Neuronal stem cell (in vitro differentiated cells): ENCODE results near the gene RNLS.

Experiments
- DNase-seq: peaks from one replicate; pipeline ENCODE4 v3.0.0-alpha.2; 2013; ENCODE audit warnings: low spot score
- H2AFZ ChIP-seq: one replicate; pipeline ENCODE4 v1.6.1; 2013; ENCODE audit warnings: mild to moderate bottlenecking, low read length, inconsistent platforms
- H2AK5ac ChIP-seq: 2 replicates; pipeline ENCODE4 v1.6.1; 2013; ENCODE audit warnings: low read depth, mild to moderate bottlenecking, inconsistent platforms, low read length, moderate library complexity, mixed read lengths
- H2BK120ac ChIP-seq: 2 replicates; pipeline ENCODE4 v1.6.1; 2013; ENCODE audit warnings: low read depth, mild to moderate bottlenecking, inconsistent platforms, low read length, moderate library complexity, mixed read lengths
- H2BK12ac ChIP-seq: one replicate; pipeline ENCODE4 v1.6.1; 2013; ENCODE audit warnings: low read length, inconsistent platforms
- H2BK15ac ChIP-seq: 2 replicates; pipeline ENCODE4 v1.6.1; 2013; ENCODE audit warnings: mild to moderate bottlenecking, low read length, inconsistent platforms, mixed read lengths
- H2BK5ac ChIP-seq: one replicate; pipeline ENCODE4 v1.6.1; 2013; ENCODE audit warnings: inconsistent platforms, mild to moderate bottlenecking, low read length, moderate library complexity
- H3K14ac ChIP-seq: one replicate; pipeline ENCODE4 v1.6.1; 2013; ENCODE audit warnings: low read length, inconsistent platforms
- H3K18ac ChIP-seq: 2 replicates; pipeline ENCODE4 v1.6.1; 2013; ENCODE audit warnings: low read length, inconsistent platforms
- H3K23ac ChIP-seq: 2 replicates; pipeline ENCODE4 v1.6.1; 2013; ENCODE audit warnings: low read depth, mild to moderate bottlenecking, mixed read lengths, low read length, inconsistent platforms; ENCODE audit not compliant: poor library complexity
- H3K27ac ChIP-seq: replicated peaks from 3 replicates; pipeline ENCODE4 v1.5.1; 2013; ENCODE audit warnings: low read length, inconsistent platforms
- H3K27me3 ChIP-seq, 3 experiments: 2 replicates each; pipeline ENCODE4 v1.6.1; 2013; ENCODE audit warnings: low read length in 3 of 3, mild to moderate bottlenecking in 2 of 3, inconsistent platforms in 1 of 3, low read depth in 1 of 3, mixed read lengths in 1 of 3, moderate library complexity in 1 of 3; ENCODE audit not compliant: control insufficient read depth in 3 of 3, insufficient read depth in 3 of 3
- H3K36me3 ChIP-seq, 2 donors: replicated peaks in 1 of 2; 2 replicates each; pipeline ENCODE4 v1.6.1; 2013; ENCODE audit warnings: low read length in 2 of 2; ENCODE audit not compliant: control insufficient read depth in 2 of 2, insufficient read depth in 2 of 2
- H3K4ac ChIP-seq: 2 replicates; pipeline ENCODE4 v1.6.1; 2013; ENCODE audit warnings: inconsistent platforms, mild to moderate bottlenecking, low read length, moderate library complexity
- H3K4me1 ChIP-seq, 2 donors: 1 replicate in 1 of 2; 2 replicates in 1 of 2; pipeline ENCODE4 v1.6.1; 2013; ENCODE audit warnings: low read length in 2 of 2, low read depth in 1 of 2; ENCODE audit not compliant: control insufficient read depth in 2 of 2, insufficient read depth in 1 of 2
- H3K4me2 ChIP-seq: one replicate; pipeline ENCODE4 v1.6.1; 2013; ENCODE audit warnings: mild to moderate bottlenecking, low read length, inconsistent platforms; ENCODE audit not compliant: insufficient read depth, poor library complexity, severe bottlenecking
- H3K4me3 ChIP-seq, 2 donors: 2 replicates each; pipeline ENCODE4 v1.5.1; 2013; ENCODE audit warnings: low read length in 2 of 2, mild to moderate bottlenecking in 2 of 2, inconsistent platforms in 1 of 2, moderate library complexity in 1 of 2
- H3K79me1 ChIP-seq: one replicate; pipeline ENCODE4 v1.6.1; 2013; ENCODE audit warnings: low read depth, mild to moderate bottlenecking, inconsistent platforms, low read length, moderate library complexity
- H3K9ac ChIP-seq: one replicate; pipeline ENCODE4 v1.6.1; 2013; ENCODE audit warnings: mild to moderate bottlenecking, low read depth, low read length, inconsistent platforms; ENCODE audit not compliant: poor library complexity
- H3K9me3 ChIP-seq, 2 donors: replicated peaks in 1 of 2; 2 replicates each; pipeline versions ENCODE3 to v1.6.1; 2013; ENCODE audit warnings: low read length in 2 of 2, mild to moderate bottlenecking in 2 of 2, inconsistent platforms in 1 of 2, low read depth in 1 of 2, mixed read lengths in 1 of 2, moderate library complexity in 1 of 2; ENCODE audit not compliant: control insufficient read depth in 2 of 2, insufficient read depth in 1 of 2
- H4K8ac ChIP-seq: one replicate; pipeline ENCODE4 v1.6.1; 2013; ENCODE audit warnings: low read depth, mild to moderate bottlenecking, inconsistent platforms, low read length, moderate library complexity
- H4K91ac ChIP-seq: one replicate; pipeline ENCODE4 v1.6.1; 2013; ENCODE audit warnings: low read length, low read depth, mild to moderate bottlenecking, inconsistent platforms; ENCODE audit not compliant: poor library complexity
- WGBS, 2 donors: extraction: QIAGEN DNeasy Blood & Tissue Kit; methylation state at CpG; one replicate each; pipeline ENCODE4 v1.1.7; 2013; ENCODE audit warnings: missing lambda C conversion rate in 2 of 2, mixed read lengths in 1 of 2; ENCODE audit not compliant: insufficient read length in 2 of 2, insufficient replicate concordance in 1 of 2; ENCODE audit errors: extremely low coverage in 2 of 2; 5-methylcytosine and 5-hydroxymethylcytosine counted together

The RNLS gene

DNA sequence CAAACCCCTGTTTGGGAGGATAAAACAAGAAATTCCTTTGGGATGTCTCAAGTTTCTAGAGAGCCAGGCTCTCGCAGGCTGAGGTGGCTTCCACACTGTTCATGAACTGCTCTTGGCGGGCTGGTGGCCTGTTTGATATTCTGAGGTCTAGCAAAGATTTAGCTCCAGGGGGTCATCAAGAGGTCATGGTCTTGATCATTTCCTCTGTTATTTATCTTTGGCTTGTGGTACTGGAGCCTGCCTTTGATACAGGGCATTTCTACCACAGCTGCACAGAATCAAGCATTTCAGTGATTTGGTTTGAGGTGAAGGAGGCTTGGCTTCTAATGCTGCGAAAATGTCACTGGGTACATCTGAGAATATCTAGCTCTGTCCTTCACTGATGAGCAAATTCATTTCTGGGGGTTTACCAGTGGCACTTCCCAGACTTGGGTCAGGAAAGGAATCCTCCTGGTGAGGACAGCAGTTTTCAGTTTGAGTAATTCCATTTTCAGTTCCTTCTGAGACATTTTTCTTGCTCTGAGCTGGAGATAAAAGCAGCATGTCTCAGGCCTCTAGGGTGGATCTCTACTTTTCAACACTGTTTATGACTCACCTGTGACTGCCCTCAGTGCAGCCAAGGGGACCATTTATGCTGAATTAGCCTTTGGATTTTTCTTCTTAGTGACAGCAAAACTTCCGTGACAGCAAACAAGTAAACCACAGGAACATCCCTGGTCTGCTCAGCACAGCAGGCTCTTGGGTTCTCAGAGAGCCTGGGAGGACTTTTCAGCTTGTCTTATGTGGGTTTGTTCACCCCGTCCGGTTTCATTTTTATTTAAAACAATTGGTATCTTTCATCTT is 312.0 kb downstream of the RNLS start:
- H3K36me3 ChIP-seq: no peaks in the 10 kb centered on the region
- H3K4ac ChIP-seq: no peak overlapping the region
- no peak overlapping the region for H3K9ac ChIP-seq
- H2BK15ac ChIP-seq: no peak overlapping the region
- no peaks in the 10 kb centered on the region for H3K9me3 ChIP-seq
- no peak overlapping the region for H3K4me3 ChIP-seq
- H3K27me3 ChIP-seq: no peaks in the 10 kb centered on the region
- no peak overlapping the region for H4K91ac ChIP-seq
- peaks cover 0 to 5% of the 10 kb centered on the region in 2 donors for H3K4me1 ChIP-seq
- no peak overlapping the region for H3K14ac ChIP-seq
- H3K4me2 ChIP-seq: no peak overlapping the region
- H2BK5ac ChIP-seq: no peak overlapping the region
- H2BK120ac ChIP-seq: no peak overlapping the region
- H2AK5ac ChIP-seq: no peak overlapping the region
- H4K8ac ChIP-seq: no peak overlapping the region
- WGBS, 2 donors: no CpG with 5 or more reads among the region's 6 CpGs
- H2AFZ ChIP-seq: no peak overlapping the region
- no peak for DNase-seq
- H3K27ac ChIP-seq: no peak overlapping the region
- H3K18ac ChIP-seq: no peak overlapping the region
- H3K23ac ChIP-seq: no peak overlapping the region
- no peak overlapping the region for H2BK12ac ChIP-seq
- H3K79me1 ChIP-seq: no peaks in the 10 kb centered on the region

DNA sequence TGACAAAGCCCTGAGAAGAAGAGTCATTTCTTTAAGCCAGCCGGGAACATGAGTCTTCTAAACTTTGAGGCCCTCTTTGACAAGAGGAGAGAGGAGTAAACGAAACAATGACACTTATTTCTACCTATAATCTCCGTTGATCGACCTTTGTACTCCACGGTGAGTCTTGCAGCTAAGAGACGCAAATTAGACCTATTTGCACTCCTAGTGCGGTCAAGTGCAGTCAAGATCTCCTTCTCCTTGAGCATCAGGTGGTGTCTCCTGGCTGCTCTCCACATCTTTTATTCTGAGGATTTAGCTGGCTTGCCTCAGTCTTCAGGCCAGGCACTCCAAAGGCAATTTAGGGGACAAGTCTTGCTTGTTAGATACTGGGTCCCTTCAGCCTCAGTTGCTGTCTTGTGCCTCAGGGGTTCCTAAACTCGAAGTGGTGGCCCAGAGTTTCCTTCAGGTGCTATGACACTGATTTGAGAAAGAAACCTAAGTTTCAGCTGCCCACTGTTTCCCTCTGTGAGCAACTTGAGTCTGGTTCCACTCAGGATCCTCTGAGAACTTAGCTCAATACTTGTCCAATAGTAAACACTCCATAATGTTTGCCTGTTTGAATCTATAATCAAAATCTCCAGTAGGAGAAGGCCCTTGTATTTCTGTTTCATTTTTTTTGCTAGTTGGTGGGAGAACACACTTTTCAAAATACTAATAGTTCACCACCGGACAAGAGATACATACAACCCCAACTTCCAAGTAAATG is 312.9 kb downstream of the RNLS start:
- no peak overlapping the region for H2AFZ ChIP-seq
- no peak overlapping the region for H2AK5ac ChIP-seq
- no peak overlapping the region for H3K4me3 ChIP-seq
- H2BK120ac ChIP-seq: no peak overlapping the region
- no peak overlapping the region for H3K9ac ChIP-seq
- no peak overlapping the region for H3K14ac ChIP-seq
- H3K79me1 ChIP-seq: no peaks in the 10 kb centered on the region
- H4K8ac ChIP-seq: no peak overlapping the region
- no peak overlapping the region for H3K27ac ChIP-seq
- H3K36me3 ChIP-seq: no peaks in the 10 kb centered on the region
- H3K4me1 ChIP-seq: peaks cover 0 to 5% of the 10 kb centered on the region in 2 donors
- no peak overlapping the region for H3K18ac ChIP-seq
- H3K4ac ChIP-seq: no peak overlapping the region
- no CpG with 5 or more reads among the region's 9 CpGs for WGBS, 2 donors
- H2BK12ac ChIP-seq: no peak overlapping the region
- no peak for DNase-seq
- no peak overlapping the region for H4K91ac ChIP-seq
- H3K9me3 ChIP-seq: no peaks in the 10 kb centered on the region
- no peak overlapping the region for H2BK15ac ChIP-seq
- no peak overlapping the region for H2BK5ac ChIP-seq
- no peak overlapping the region for H3K4me2 ChIP-seq
- no peak overlapping the region for H3K23ac ChIP-seq
- no peaks in the 10 kb centered on the region for H3K27me3 ChIP-seq

DNA sequence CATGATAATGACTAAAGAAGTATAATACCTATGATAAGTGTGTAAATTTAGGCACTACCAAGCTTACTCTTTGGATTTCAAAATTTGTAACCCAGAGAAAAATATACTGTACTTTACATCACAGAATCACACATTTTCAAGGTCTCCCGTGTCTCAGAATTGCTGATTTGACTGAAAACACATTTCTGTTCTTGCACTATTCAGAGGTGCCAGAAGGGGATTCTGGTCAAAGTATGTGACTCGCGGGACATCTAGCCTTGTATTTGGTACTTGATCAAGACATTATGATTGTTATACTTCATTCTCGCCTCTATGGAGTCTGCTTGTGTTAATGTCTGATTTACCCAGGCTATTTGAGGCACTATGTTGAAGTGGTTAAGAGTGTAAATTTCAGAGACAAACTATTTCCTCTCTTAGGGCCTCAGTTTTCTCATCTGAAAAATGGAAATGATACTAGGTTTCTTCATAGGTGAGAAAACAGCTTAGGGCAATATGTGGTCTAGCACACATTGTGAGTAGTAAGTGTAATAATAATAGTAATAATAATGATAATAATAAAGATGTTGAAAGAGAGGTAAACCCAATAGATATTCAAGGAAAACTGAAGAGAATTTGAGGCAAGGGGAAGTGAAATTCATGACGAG is 320.4 kb downstream of the RNLS start:
- Histone ChIP-seq H3K4me2 (no peak overlapping the region), H3K4me1 (peaks cover 0 to 5% of the 10 kb centered on the region in 2 donors), H2AK5ac (no peak overlapping the region), H3K18ac (no peak overlapping the region), H2BK5ac (no peak overlapping the region), H3K79me1 (no peaks in the 10 kb centered on the region), H4K91ac (no peak overlapping the region), H3K9ac (no peak overlapping the region), H2BK120ac (no peak overlapping the region), H3K9me3 (no peaks in the 10 kb centered on the region), H3K4ac (no peak overlapping the region), H3K27me3 (no peaks in the 10 kb centered on the region), H2AFZ (no peak overlapping the region), H3K36me3 (no peaks in the 10 kb centered on the region), H3K27ac (no peak overlapping the region), H4K8ac (no peak overlapping the region), H3K23ac (no peak overlapping the region), H2BK12ac (no peak overlapping the region), H3K4me3 (no peak overlapping the region), H2BK15ac (no peak overlapping the region), H3K14ac (no peak overlapping the region)
- WGBS, 2 donors: no CpG with 5 or more reads among the region's 5 CpGs
- no peak for DNase-seq

DNA sequence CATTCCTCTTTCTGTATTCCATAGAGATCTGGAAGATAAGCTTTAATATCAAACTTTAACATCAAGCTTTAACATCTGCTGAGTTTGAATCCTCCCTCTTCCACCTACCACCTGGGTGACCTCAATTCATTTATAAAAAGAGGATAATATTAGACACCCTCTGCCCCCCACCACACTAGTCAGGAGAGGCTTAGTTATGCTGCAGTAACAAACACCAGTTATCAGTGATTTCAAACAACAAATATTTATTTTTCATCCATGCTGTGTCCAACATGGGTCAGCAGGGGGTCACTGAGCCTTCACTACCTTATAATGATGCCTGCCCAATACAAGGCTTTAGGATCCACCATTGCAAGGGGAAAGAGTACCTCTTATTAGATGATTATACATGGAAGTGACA is 322.0 kb downstream of the RNLS start:
- H2BK120ac ChIP-seq: no peak overlapping the region
- H2BK15ac ChIP-seq: no peak overlapping the region
- H3K18ac ChIP-seq: no peak overlapping the region
- peaks cover 0 to under 1% of the 10 kb centered on the region in 2 donors for H3K4me1 ChIP-seq
- H4K8ac ChIP-seq: no peak overlapping the region
- H3K4ac ChIP-seq: no peak overlapping the region
- H3K4me3 ChIP-seq: no peak overlapping the region
- no peak overlapping the region for H3K9ac ChIP-seq
- no peak overlapping the region for H2BK12ac ChIP-seq
- no peak overlapping the region for H2AFZ ChIP-seq
- H3K27me3 ChIP-seq: no peaks in the 10 kb centered on the region
- no peak overlapping the region for H4K91ac ChIP-seq
- H2AK5ac ChIP-seq: no peak overlapping the region
- no peaks in the 10 kb centered on the region for H3K79me1 ChIP-seq
- no peak overlapping the region for H2BK5ac ChIP-seq
- no peak overlapping the region for H3K27ac ChIP-seq
- no peak overlapping the region for H3K4me2 ChIP-seq
- H3K9me3 ChIP-seq: no peaks in the 10 kb centered on the region
- H3K23ac ChIP-seq: no peak overlapping the region
- no peak for DNase-seq
- no peak overlapping the region for H3K14ac ChIP-seq
- no peaks in the 10 kb centered on the region for H3K36me3 ChIP-seq
